OCI-LY3 (cell line): ENCODE measurements around the gene CLEC2L.
"Not testable (repeated sequence)": the region's sequence is repeated elsewhere in the genome, so short reads cannot be mapped to it uniquely, and the experiment has no call there.

Source experiments
- H2AFZ ChIP-seq: fragments of 200-600, 300-600 bp; shearing (Covaris generic); 2 replicates; pipeline ENCODE4 v1.6.0; 2014; ENCODE audit warnings: antibody characterized with exemption, low read depth, low read length
- H3K27ac ChIP-seq: fragments of 200-600, 300-600 bp; sonication (generic); 2 replicates; pipeline ENCODE4 v1.5.1; 2014; ENCODE audit warnings: mild to moderate bottlenecking, low read length, moderate library complexity, mixed read lengths
- H3K27me3 ChIP-seq: fragments of 200-600, 300-600 bp; sonication (generic); 2 replicates; pipeline ENCODE4 v1.6.1; 2014; ENCODE audit warnings: low read depth, low read length, mixed read lengths
- H3K36me3 ChIP-seq: fragments of 200-600, 300-600 bp; sonication (generic); replicated peaks from 2 replicates; pipeline ENCODE3; 2014; ENCODE audit warnings: low read depth, low read length, mixed read lengths
- H3K4me1 ChIP-seq: fragments of 300-600, 200-600 bp; sonication (generic); 2 replicates; pipeline ENCODE4 v1.6.1; 2014; ENCODE audit warnings: low read length, mixed read lengths
- H3K4me2 ChIP-seq: fragments of 200-600, 300-600 bp; sonication (generic); 2 replicates; pipeline ENCODE4 v1.6.1; 2014; ENCODE audit warnings: low read length, mixed read lengths
- H3K4me3 ChIP-seq: fragments of 300-600, 200-600 bp; sonication (generic); 2 replicates; pipeline ENCODE4 v1.5.1; 2014; ENCODE audit warnings: antibody characterized with exemption, mild to moderate bottlenecking, low read length, moderate library complexity
- H3K79me2 ChIP-seq: fragments of 300-600, 200-600 bp; shearing (Covaris generic); 2 replicates; pipeline ENCODE4 v1.6.1; 2014; ENCODE audit warnings: mild to moderate bottlenecking, low read length, mixed read lengths
- H3K9ac ChIP-seq: fragments of 300-600, 200-600 bp; shearing (Covaris generic); 2 replicates; pipeline ENCODE4 v1.6.0; 2014; ENCODE audit warnings: mild to moderate bottlenecking, low read length, moderate library complexity
- H3K9me3 ChIP-seq: fragments of 200-600, 300-600 bp; shearing (Covaris generic); 2 replicates; pipeline ENCODE4 v1.6.1; 2014; ENCODE audit warnings: low read length, mixed read lengths; ENCODE audit not compliant: insufficient read depth
- H4K20me1 ChIP-seq: fragments of 200-600, 300-600 bp; sonication (generic); 2 replicates; pipeline ENCODE4 v1.6.1; 2016; ENCODE audit warnings: low read length, mixed read lengths; ENCODE audit not compliant: insufficient read depth
- CTCF ChIP-seq: fragments of 200-600, 300-600 bp; sonication (generic); IDR thresholded peaks from 2 replicates; pipeline ENCODE4 v1.5.1; 2014; ENCODE audit warnings: antibody characterized with exemption, low read length, low read depth
- EZH2phosphoT487 ChIP-seq: fragments of 200-600 bp; shearing (Covaris generic); IDR thresholded peaks from 2 replicates; pipeline ENCODE4 v1.6.1; 2018; ENCODE audit warnings: antibody characterized with exemption, mixed run types, low read depth

The CLEC2L gene

GRCh38 chr7:139543801-139544603 lies 20.5 kb downstream of the CLEC2L start:
- Histone ChIP-seq H3K27ac (no peak overlapping the region), H3K9ac (no peak overlapping the region), H2AFZ (no peak overlapping the region), H3K9me3 (no peaks in the 10 kb centered on the region), H3K4me3 (no peak overlapping the region), H3K4me1 (no peaks in the 10 kb centered on the region), H3K36me3 (no peaks in the 10 kb centered on the region), H4K20me1 (no peaks in the 10 kb centered on the region), H3K27me3 (no peaks in the 10 kb centered on the region), H3K79me2 (no peaks in the 10 kb centered on the region), H3K4me2 (no peak overlapping the region)
- TF ChIP-seq CTCF (no peak), EZH2phosphoT487 (no peak)

GRCh38 chr7:139544645-139545044 lies 21.2 kb downstream of the CLEC2L start:
- no peak overlapping the region for H2AFZ ChIP-seq
- no peak overlapping the region for H3K9ac ChIP-seq
- no peaks in the 10 kb centered on the region for H3K9me3 ChIP-seq
- H3K36me3 ChIP-seq = no peaks in the 10 kb centered on the region
- no peak overlapping the region for H3K4me3 ChIP-seq
- TF ChIP-seq CTCF = no peak
- TF ChIP-seq EZH2phosphoT487 = no peak
- H3K27me3 ChIP-seq = no peaks in the 10 kb centered on the region
- no peak overlapping the region for H3K27ac ChIP-seq
- no peaks in the 10 kb centered on the region for H4K20me1 ChIP-seq
- no peaks in the 10 kb centered on the region for H3K4me1 ChIP-seq
- no peaks in the 10 kb centered on the region for H3K79me2 ChIP-seq
- H3K4me2 ChIP-seq = no peak overlapping the region

- Histone ChIP-seq H4K20me1 (no peaks in the 10 kb centered on the region), H3K27ac (no peak overlapping the region), H3K79me2 (no peaks in the 10 kb centered on the region), H3K9me3 (no peaks in the 10 kb centered on the region), H3K27me3 (no peaks in the 10 kb centered on the region; the same call in 1 of the 2 replicates), H3K4me3 (no peak overlapping the region), H3K4me1 (no peaks in the 10 kb centered on the region), H2AFZ (no peak overlapping the region), H3K9ac (no peak overlapping the region), H3K36me3 (no peaks in the 10 kb centered on the region), H3K4me2 (no peak overlapping the region)
- TF ChIP-seq EZH2phosphoT487 (no peak), CTCF (no peak)
Measured at GRCh38 chr7:139548302-139549028, 25.0 kb downstream of the CLEC2L start.

GRCh38 chr7:139553991-139554700 lies 30.7 kb downstream of the CLEC2L start:
- H3K4me3 ChIP-seq, H3K4me1 ChIP-seq, H3K36me3 ChIP-seq, H3K27me3 ChIP-seq, H3K9ac ChIP-seq, H3K79me2 ChIP-seq, H3K9me3 ChIP-seq, H2AFZ ChIP-seq, H3K4me2 ChIP-seq, H3K27ac ChIP-seq, H4K20me1 ChIP-seq: not testable (repeated sequence)
